ENCODE data around the gene PRSS23.

DNA sequence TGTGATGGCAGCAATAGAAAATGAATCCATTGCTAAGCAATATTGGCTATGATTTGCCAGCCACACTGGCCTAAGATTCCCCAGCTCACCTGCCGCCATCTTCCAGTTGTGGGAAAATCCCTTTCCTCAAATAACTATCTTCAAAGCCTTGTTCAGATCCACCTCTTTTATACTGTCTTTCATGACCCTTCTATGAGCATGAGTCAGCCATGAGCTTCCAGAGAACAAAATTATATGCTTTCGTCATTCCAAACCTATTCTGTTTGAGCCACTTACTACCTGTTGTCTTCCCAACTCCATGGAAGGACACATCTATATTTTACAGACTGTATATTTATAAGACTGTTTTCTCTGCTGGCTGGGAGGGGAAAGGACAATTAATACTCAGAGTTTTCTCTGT lies 25.0 kb upstream of the PRSS23 start:
- TF ChIP-seq, protein P1, sequence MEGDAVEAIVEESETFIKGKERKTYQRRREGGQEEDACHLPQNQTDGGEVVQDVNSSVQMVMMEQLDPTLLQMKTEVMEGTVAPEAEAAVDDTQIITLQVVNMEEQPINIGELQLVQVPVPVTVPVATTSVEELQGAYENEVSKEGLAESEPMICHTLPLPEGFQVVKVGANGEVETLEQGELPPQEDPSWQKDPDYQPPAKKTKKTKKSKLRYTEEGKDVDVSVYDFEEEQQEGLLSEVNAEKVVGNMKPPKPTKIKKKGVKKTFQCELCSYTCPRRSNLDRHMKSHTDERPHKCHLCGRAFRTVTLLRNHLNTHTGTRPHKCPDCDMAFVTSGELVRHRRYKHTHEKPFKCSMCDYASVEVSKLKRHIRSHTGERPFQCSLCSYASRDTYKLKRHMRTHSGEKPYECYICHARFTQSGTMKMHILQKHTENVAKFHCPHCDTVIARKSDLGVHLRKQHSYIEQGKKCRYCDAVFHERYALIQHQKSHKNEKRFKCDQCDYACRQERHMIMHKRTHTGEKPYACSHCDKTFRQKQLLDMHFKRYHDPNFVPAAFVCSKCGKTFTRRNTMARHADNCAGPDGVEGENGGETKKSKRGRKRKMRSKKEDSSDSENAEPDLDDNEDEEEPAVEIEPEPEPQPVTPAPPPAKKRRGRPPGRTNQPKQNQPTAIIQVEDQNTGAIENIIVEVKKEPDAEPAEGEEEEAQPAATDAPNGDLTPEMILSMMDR (IDR thresholded peaks at IDR 0.05; ENCODE audit: poor library complexity), result no peak
- no peak for TF ChIP-seq EZH2 (IDR thresholded peaks at IDR 0.05; ENCODE audit: borderline replicate concordance)
- no peak for TF ChIP-seq EZH2phosphoT487 (IDR thresholded peaks at IDR 0.05; ENCODE audit: low read depth, severe bottlenecking, unreplicated experiment)

Data from hepatocyte (in vitro differentiated cells).